H1 (cell line): ENCODE data around the gene FLT1. TPM values are rescaled to one million over a fixed set of nuclear protein-coding genes. Genes with fewer than 3 reads are reported as not detected.

ENCODE experiments used
- BACH1 ChIP-seq: IDR thresholded peaks from 2 replicates; pipeline ENCODE4 v1.6.1; 2012; ENCODE audit warnings: low read length, improper control_type of control experiment
- KDM4A ChIP-seq: IDR thresholded peaks from one replicate; pipeline ENCODE4 v1.7.1; 2012; ENCODE audit warnings: low read depth, mild to moderate bottlenecking, moderate library complexity, low read length, inconsistent platforms; ENCODE audit not compliant: severe bottlenecking
- polyA plus RNA-seq, 7 experiments: library from polyadenylated mRNA; depleted of rRNA in 3 of 7; stranded (reverse) in 5 of 7; unstranded in 2 of 7; fragments of >200 nt in 5 of 7; fragments of 200-250 nt in 2 of 7; gene quantifications; 1 replicate in 5 of 7; 2 replicates in 1 of 7; 4 replicates in 1 of 7; pipeline versions ENCODE4 v1.2.1 to v1.2.3, GENCODE V29; 2011 to 2013; ENCODE audit warnings: missing spikeins in 2 of 7, mixed read lengths in 2 of 7
- total RNA-seq: library from RNA; stranded (reverse); fragmentation: NEBNext Ultra II Directional; extraction: Animal tissue kit (Norgen Biotek cat#: 25700); gene quantifications from 2 replicates; pipeline ENCODE4 v1.2.1, GENCODE V29; 2021

Gene FLT1
- total and polyA plus RNA-seq, 2 of the 8 experiments (the other 6 are each of a cell fraction or from before 2014, with no cell fraction given) = 19.7 to 90.2 TPM

DNA sequence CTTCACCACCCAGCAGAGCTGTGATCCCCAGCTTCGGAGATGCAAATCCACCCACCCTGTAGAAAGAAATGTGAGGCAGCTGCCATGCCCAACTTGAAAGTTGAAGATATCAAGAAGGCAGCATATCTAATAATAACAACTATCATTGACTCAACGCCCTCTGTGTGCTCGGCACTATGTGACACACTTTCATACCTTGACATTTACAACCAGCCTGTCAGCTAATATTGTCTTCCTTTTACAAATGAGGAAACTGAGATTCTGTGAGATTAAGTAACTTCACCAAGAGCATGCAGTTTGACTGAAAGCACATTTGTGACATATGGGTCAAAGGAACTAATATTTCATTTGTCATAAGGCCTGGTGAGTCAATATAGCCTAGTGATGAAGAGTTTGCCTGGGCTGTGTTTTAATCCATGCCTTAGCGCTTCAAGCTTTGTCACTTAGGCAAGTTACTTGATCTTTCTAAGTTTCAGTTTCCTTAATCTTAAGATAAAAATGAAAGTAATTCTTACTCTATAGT lies 137.0 kb downstream of the FLT1 start (continued):
- TF ChIP-seq BACH1 = no peak
- no peak for TF ChIP-seq KDM4A
